WI38 (cell line): ENCODE measurements around the gene TAS2R31.
"Not testable (repeated sequence)": the region's sequence is repeated elsewhere in the genome, so short reads cannot be mapped to it uniquely, and the experiment has no call there.

Experiments
- H3K4me3 ChIP-seq: 2 replicates; pipeline ENCODE4 v1.5.1; 2011; ENCODE audit warnings: low read depth, mild to moderate bottlenecking, control low read depth, low read length
- CTCF ChIP-seq: IDR thresholded peaks from 2 replicates; pipeline ENCODE4 v1.5.1; 2012; ENCODE audit warnings: low read depth, mild to moderate bottlenecking, control low read depth, low read length

TAS2R31 gene

GRCh38 chr12:11059784-11060183 lies 28.6 kb upstream of the TAS2R31 start:
- no peak overlapping the region for H3K4me3 ChIP-seq
- TF ChIP-seq CTCF, result no peak

GRCh38 chr12:11059041-11059440 lies 27.8 kb upstream of the TAS2R31 start:
- H3K4me3 ChIP-seq, result no peak overlapping the region
- no peak for TF ChIP-seq CTCF

GRCh38 chr12:11055306-11055705 lies 24.1 kb upstream of the TAS2R31 start:
- no peak overlapping the region for H3K4me3 ChIP-seq
- TF ChIP-seq CTCF, result no peak

GRCh38 chr12:11049806-11050531 lies 18.8 kb upstream of the TAS2R31 start:
- H3K4me3 ChIP-seq, result not testable (repeated sequence)

GRCh38 chr12:11041366-11041765 lies 10.2 kb upstream of the TAS2R31 start:
- not testable (repeated sequence) for H3K4me3 ChIP-seq

- H3K4me3 ChIP-seq, result no peak overlapping the region
- TF ChIP-seq CTCF, result no peak
These were observed 9.0 kb upstream of the TAS2R31 start for GRCh38 chr12:11040162-11040561.

GRCh38 chr12:11039171-11039570 lies 8.0 kb upstream of the TAS2R31 start:
- no peak overlapping the region for H3K4me3 ChIP-seq
- no peak for TF ChIP-seq CTCF

- not testable (repeated sequence) for H3K4me3 ChIP-seq
These were observed 2.8 kb upstream of the TAS2R31 start for GRCh38 chr12:11033959-11034358.

GRCh38 chr12:11026118-11026517 lies 5.1 kb downstream of the TAS2R31 start:
- no peak overlapping the region for H3K4me3 ChIP-seq

More at GRCh38 chr12:11026118-11026517, 5.1 kb downstream of the TAS2R31 start:
- no peak for TF ChIP-seq CTCF
